ENCODE data around the gene OLFML3.
A peak's percentile ranks its signal among the peaks of the same experiment; 100 is the strongest.
"Not testable (repeated sequence)": the region's sequence is repeated elsewhere in the genome, so short reads cannot be mapped to it uniquely, and the experiment has no call there.

Gene OLFML3, protein sequence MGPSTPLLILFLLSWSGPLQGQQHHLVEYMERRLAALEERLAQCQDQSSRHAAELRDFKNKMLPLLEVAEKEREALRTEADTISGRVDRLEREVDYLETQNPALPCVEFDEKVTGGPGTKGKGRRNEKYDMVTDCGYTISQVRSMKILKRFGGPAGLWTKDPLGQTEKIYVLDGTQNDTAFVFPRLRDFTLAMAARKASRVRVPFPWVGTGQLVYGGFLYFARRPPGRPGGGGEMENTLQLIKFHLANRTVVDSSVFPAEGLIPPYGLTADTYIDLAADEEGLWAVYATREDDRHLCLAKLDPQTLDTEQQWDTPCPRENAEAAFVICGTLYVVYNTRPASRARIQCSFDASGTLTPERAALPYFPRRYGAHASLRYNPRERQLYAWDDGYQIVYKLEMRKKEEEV

DNA sequence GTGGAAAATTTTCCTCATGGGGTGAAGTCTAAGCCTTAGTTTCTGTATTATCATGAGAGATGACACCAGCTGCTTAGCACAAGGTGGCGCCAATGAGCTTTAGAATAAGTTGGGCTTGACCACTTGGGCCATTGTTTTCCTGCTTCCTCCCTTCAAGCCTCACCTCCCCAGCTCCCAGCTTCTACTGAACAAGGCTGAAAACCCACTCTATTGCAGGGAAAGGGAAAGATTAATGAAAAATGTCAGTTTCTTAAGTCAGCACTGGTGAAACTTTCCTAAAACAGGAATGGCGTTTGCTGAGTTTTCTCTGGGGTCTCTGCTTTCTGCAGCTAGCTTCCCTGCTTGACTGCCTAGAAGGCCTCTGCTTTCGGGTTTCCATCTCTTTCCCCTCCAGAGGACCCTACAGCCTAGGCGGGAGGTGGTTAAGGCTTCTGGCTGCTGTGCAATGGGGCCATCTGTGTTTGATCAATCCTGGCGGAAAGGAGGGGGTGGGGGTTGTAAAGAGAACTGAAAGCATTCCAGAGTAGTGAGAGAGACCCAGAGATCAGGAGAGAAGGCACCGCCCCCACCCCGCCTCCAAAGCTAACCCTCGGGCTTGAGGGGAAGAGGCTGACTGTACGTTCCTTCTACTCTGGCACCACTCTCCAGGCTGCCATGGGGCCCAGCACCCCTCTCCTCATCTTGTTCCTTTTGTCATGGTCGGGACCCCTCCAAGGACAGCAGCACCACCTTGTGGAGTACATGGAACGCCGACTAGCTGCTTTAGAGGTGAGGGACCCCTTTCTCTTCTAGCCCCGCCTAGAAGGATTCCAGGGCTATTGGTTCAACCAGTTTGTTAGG is at the start of gene OLFML3:
Gene OLFML3, plus strand, starts transcription at position 612 of the 840 bp plus-strand sequence. Its CDS starts 43 bp downstream, at position 655.
- peak; percentile 97 for DNase-seq

DNA sequence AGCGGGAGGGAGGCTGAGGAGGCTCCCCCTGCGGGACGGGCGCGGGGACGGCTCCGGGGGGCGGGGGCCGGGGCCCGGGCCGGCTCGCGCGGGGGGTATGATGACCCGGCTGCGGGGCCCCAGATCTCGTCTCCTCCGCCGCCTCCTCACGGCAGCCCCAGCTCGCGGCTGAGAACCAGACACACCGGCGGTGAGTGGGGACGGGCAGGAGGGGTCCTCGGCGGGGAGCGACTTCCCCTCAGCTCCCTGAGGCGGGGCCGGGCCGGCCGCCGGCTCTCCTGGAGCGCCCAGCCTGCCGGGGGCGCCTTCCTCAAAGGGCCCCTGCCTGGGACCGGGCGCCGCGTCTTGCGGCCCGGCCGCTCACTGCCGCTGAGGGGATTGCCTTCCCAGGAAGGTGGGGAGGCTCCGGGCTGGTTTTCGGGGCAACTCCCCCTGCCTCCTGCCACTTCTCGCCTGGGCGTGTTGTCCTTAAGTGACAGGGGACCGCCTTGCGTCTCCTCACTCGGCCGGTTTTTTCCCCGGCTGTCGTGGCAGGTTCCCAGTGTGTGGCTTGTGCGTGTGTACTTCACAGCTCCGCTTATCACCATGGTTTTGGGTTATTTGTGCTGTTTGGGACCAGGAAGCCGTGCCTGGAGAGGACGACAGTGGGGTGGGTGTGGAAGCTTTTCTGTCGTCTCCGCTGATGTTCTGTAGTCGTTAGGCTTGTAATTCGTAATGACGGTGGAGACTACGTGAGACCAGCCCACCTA is 49.4 kb upstream of the OLFML3 start:
- peak; percentile 17 for DNase-seq

DNA sequence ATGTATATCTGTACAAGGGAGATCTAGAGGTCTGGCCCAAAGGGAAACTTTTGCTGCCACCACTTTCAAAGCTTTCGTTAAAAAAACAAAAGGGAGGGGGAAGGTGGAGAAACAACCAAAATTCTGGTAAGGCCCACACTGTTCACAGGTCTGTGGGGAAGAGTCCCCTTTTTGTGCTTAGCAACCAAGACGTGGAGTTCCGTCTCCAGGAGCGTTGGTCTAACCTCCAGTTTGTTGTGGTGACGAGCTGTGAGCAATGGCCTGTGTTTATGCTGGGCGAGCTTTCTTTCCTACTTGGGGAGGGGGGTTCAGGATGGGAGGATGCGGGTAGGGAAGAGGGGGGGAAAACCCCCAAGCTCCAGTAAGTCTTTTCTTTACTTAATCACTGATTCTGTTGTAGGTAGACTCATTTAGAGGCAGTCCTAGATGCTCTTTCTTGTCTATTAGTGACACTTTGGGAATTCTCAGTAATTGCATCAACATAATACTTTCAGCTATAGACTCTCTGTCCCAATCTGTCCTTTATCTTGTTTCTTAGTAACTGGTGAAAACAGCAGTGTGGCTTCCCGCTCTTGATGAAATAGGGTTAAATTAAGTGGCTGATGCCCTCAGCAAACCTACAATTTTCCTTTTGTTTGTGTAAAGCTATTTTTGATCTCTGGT is 48.6 kb upstream of the OLFML3 start:
- peak; percentile 46 for DNase-seq

DNA sequence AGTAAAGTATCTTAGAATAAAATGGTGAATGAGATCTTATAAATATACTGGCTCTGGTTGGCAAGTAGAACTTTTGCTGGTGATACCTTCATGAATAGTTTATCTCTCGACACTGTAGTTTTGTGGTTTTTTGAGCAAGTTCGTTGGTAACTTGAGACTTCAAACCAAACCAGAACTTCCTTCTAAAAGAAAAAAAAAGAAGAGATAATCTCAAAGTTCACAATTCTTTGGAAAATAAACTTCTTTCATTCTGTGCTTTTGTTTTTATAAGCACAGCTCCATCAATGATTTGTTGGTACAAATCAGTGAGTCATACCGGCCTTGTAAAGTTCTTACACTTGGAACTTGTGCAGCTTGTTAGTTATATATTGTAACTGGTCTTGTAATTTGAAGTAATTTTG is 47.8 kb upstream of the OLFML3 start:
- peak; percentile 52 for DNase-seq

DNA sequence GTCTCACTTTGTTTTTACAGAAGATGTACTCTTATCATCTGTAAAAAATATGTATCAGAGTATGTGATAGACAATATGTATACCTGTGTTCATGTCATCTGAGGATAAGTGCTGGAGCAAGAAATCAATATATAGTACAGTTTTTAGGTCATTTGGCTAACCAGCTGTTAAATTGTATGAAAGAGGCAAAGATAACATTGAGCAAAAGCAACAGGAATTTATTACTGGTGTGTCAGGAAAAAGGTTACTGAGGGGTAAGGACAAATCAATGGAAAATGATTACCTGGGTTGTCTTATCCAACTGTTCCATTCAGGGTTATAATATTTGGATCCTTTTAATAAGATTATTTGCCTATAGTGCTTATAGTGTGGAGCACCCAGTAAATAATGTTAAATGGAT is 45.3 kb upstream of the OLFML3 start:
- no peak for DNase-seq

DNA sequence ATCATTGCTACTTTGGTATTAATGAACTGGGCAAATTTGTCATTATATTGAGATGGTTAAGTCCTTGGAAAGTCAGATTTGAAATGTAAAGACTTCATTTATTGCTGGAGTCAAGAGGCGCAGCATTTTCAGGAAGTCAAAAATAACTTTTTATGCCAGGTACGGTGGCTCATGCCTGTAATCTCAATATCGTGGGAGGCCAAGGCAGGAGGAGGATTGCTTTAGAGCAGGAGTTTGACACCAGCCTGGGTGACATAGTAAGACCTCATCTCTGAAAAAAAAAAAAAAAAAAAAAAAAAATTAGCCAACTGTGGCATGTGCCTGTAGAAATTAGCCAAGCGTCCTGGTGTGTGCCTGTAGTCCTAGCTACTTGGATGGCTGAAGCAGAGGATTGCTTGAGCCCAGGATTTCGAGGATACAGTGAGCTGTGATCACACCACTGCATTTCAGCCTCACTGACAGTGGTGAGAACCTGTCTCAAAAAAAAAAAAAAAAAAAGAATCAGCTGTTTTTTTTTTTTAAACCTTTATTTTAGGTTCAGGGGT is 44.7 kb upstream of the OLFML3 start:
- no peak for DNase-seq

DNA sequence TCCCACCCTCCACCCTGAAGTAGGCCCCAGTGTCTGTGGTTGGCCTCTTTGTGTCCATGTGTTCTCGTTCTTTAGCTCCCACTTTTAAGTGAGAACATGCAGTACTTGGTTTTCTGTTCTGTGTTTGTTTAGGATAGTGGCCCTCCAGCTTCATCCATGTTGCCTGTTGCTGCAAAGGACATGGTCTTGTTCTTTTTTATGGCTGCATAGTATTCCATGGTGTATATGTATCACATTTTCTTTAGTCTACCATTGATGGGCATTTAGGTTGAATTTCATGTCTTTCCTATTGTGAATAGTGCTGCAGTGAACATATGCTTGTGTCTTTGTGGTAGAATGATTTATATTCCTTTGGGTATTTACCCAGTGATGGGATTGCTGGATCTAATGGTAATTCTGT is 44.1 kb upstream of the OLFML3 start:
- no peak for DNase-seq

DNA sequence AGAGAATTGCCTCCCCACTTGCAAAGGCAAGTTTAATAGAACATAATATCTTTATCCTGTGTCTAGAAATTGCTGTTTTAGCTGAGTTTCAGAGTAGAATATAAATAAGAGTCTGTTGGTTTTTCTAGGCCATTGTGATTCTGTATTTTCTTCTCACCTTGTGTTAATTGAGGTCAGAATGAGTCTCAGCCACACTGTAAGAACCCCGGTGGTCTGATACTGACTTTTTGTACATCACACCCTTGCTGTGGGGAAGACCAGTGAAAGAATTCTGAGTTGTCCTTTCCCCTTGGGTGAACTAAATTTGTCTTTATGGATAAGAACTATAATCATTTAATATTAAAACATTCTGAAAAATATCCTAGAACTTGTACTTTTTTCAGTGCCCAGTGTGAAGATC is 43.3 kb upstream of the OLFML3 start:
- DNase-seq = no peak

DNA sequence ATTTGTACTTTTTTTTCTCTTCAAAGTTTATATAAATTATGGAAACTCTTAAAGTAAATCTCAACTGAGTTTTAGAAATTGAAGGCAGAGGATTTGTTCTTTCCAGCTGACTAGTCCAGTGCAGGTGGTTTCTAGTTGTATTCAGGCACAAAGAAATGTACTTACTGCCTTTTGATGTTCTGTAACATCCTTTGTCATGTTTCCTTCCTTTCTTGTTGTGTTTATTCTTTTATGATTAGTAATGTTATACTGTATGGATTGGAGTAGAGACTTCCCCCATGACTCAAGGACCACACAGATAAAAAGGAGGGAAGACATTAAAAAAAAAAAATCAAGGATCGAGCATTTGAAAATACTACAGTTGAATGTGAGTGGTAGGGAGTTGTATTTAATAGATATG is 42.1 kb upstream of the OLFML3 start:
- DNase-seq = peak; percentile 63

DNA sequence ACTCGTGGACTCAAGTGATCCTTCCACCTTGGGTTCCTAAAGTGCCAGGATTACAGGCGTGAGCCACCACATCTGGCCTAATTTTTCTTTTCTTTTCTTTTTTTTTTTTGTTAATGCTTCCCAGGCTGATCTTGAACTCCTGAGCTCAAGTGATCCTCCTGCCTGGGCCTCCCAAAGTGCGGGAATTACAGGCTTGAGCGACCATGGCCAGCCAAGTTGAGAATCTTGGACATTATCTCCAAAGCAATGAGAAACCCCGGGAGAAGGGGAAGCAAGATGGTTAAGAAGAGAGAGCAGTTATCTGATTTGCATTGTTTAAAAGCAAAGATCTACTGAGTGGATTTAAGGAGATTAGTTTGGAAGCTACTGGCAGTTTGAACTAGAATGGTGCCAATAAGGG is 41.1 kb upstream of the OLFML3 start:
- DNase-seq = no peak

DNA sequence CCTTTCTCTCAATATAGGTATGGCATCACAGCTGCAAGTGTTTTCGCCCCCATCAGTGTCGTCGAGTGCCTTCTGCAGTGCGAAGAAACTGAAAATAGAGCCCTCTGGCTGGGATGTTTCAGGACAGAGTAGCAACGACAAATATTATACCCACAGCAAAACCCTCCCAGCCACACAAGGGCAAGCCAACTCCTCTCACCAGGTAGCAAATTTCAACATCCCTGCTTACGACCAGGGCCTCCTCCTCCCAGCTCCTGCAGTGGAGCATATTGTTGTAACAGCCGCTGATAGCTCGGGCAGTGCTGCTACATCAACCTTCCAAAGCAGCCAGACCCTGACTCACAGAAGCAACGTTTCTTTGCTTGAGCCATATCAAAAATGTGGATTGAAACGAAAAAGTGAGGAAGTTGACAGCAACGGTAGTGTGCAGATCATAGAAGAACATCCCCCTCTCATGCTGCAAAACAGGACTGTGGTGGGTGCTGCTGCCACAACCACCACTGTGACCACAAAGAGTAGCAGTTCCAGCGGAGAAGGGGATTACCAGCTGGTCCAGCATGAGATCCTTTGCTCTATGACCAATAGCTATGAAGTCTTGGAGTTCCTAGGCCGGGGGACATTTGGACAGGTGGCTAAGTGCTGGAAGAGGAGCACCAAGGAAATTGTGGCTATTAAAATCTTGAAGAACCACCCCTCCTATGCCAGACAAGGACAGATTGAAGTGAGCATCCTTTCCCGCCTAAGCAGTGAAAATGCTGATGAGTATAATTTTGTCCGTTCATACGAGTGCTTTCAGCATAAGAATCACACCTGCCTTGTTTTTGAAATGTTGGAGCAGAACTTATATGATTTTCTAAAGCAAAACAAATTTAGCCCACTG is 38.7 kb upstream of the OLFML3 start:
- no peak for DNase-seq

DNA sequence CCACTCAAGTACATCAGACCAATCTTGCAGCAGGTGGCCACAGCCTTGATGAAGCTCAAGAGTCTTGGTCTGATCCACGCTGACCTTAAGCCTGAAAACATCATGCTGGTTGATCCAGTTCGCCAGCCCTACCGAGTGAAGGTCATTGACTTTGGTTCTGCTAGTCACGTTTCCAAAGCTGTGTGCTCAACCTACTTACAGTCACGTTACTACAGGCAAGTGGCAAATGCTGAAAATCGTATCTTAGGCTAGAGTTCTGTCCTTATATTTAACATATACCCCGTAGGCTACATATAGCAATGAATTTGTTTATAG is 38.1 kb upstream of the OLFML3 start:
- DNase-seq = no peak

DNA sequence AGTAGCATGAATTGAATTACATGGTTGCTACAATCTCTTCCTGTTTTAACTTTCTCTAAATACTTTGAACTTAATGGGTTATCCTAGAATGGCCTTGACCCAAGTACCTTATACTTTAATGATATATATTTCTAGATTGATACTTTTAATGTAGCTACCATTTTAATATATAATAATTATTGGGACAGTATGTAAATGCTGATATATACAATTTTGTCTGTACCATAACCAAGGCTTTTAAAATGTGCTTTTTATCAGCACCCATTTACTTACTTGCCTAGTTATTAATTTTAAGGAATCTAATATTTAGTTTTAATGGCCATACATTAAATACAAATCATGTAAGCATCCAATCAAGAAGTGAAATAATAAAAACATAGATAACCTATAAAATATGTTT is 36.7 kb upstream of the OLFML3 start:
- no peak for DNase-seq

DNA sequence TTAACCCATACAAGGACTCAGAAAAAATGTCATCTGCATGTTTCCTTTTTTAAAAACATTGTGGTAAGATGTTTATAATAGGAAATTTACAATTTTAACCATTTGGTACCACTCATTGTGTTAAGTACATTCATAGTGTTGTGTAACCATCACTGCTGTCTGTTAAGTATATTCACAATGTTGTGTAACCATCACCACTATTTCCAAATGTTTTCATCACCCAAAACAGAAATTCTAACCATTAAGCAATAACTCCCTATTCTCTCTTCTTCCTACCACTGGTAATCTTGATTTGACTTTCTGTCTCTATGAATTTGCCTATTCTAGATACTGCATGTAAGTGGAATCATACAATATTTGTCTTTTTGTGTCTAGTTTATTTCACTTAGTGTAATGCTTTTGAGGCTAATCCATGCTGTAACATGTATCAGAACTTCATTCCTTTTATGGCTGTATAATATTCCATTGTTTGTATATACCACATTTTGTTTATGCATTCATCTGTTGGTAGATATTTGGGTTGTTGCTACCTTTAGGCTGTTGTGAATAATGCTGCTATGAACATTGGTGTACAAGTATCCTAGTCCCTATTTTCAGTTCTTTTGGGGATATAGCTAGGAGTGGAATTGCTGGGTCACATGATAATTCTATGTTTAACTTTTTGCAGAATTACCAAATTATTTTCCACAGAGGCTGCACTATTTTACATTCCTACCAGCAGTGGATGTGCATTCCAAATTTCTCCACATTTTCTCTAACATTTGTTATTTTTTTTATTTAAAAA is 36.1 kb upstream of the OLFML3 start:
- DNase-seq = peak; percentile 48

DNA sequence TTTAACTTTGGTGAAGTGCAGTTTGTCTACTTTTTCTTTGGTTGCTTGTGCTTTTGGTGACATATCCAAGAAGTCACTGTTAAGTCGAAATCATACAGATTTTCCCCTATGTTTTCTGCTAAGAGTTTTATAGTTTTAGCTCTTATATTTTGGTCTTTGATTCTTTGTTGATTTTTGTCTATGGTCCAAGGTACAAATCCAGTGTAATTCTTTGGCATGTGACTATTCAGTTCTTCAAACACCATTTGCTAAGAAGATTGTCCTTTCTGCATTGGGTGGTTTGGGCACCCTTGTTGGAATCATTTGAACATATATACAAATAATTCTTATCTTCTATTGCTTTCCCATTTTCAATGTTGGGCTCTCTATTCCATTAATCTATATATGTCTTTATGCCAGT is 33.9 kb upstream of the OLFML3 start:
- no peak for DNase-seq

DNA sequence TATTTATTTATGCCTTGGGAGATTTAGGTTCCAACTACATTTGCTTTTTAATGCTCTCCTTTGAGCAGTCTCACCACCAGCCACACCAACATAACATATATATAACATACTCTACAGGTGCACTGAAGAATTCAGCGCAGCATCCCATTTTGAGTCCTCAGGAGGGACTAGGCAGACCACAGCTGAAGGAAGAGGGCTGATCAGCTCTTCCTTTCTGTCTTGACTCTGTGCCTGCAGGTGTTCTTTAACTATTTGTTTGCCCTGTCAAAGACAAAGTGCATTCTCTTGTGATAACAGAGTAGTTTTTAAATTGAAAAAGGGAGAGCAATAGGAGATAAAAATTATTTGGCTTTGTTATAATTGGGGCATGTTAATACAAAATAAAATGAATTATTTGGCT is 33.2 kb upstream of the OLFML3 start:
- DNase-seq = no peak

DNA sequence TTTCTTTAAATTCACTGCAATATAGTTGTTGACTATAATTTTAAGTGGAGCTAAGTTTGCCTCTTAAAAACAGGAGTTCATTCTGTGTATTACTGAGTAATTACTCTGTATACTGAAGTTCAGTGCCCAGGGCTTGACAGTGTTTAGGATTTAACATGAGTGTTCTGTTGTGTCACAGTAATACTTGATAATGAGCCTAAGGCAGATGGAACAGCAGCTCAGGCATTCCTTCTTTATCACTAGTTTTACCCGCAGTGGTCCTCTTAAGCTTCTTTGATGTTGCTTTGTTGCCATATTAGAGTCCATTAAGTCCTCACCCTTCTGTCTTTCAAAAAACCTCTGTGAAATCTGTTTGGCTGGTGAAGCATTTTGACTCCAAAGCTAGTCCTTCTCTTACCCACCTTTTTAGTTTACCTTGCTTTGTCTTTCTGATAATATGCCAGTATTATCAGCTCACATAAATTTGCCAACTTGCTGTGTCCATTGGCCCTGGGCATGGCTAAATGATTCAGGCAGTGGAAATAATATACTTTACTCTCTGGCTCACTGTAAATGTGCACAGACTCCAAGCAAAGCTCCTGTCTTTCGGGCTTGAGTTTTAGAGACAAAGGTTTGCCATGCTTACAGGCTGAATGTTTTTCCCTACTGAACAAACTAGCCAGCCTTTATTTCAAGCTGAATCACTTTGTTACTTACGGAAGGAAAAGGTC is 32.4 kb upstream of the OLFML3 start:
- no peak for DNase-seq

DNA sequence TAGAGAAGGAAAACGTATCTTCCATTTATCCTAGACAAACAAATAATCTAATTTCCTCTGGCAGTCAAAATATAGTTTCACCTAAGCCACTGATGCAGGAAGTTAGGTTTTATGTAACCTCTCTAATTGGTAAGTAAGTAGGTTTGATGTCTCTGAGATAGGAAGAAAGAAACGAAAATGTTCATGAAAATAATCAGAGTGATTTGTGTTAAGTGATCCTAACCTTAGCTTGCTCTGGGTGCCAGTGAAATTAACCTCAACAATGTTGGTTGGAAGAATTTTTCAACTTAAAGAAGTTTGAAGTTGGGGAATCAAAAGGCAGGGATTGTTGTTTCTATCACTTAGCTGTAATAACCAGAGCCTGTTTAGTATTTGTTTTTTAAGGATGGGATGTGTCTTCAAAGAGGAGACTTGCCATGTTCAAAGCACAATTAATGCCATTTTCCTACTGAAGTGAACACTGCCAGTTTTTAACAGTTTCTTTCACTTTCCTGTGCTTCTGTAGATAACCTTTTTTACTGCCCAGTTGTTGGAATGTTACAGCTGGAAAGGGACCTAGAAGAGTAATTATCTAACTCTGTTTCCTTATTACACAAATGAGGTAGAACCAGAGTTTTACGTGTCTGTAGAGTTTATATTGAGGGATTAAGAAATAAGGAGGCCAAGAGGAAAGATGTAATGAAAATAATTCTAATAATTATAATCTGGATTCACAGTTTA is 31.7 kb upstream of the OLFML3 start:
- DNase-seq = no peak

DNA sequence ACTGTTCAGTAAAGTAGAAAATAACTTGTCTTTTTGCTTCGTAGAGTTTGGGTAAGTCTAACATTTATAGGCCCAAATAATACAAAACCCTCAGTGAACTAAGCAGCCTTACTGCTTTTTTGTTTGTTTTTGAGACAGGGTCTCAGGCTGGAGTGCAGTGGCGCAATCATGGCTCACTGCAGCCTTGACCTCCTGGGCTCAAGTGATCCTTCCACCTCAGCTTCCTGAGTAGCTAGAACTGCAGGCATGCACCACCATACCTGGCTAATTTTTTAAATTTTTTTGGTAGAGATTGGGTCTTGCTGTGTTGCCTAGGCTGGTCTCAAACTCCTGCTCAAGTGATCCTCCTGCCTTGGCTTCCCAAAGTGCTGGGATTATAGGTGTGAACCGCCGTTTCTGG is 31.1 kb upstream of the OLFML3 start:
- DNase-seq = not testable (repeated sequence)

DNA sequence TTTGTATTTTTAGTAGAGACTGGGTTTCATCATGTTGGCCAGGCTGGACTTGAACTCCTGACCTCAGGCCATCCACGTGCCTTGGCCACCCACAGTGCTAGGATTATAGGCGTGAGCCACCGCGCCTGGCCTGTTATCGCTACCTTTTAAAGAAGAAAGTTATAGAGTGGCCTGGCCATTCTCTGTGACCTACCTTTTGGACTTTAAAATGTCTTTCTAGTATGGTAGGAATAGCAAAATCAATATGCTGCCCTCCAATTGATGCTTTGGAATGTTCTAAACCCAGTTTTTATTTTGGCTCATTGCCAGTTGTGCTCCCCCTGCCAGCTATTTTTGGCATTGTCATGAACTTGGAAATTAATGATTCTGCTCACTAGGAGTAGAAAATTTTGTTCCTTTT is 30.3 kb upstream of the OLFML3 start:
- no peak for DNase-seq
